CD4-positive, alpha-beta memory T cell (primary cell): ENCODE measurements around the gene EEF1AKMT3. TPM values are rescaled to one million over a fixed set of nuclear protein-coding genes. Genes with fewer than 3 reads are reported as not detected.

Experiments used
- CTCF ChIA-PET: fragments of 350-600 bp; sonication (Branson Sonifier 250); formaldehyde crosslinking; loops from one replicate; lab custom pipeline; 2021; ENCODE audit warnings: inconsistent platforms; ENCODE audit not compliant: partially characterized antibody; lab: Charles Lee
- POLR2A ChIA-PET: fragments of 350-600 bp; sonication (Branson Sonifier 250); formaldehyde crosslinking; loops from one replicate; lab custom pipeline; 2021; ENCODE audit not compliant: partially characterized antibody; lab: Charles Lee
- DNase-seq, 5 donors: peaks; one replicate each; pipeline versions ENCODE4 v3.0.0 to v3.0.0-alpha.2; 2020 to 2022; ENCODE audit warnings: mixed read lengths in 1 of 5
- H3K27ac ChIP-seq: one replicate; pipeline ENCODE4 v1.7.0; 2013; ENCODE audit warnings: low read depth, low read length
- H3K27me3 ChIP-seq: 2 replicates; pipeline ENCODE4 v1.7.0; 2013; ENCODE audit warnings: mild to moderate bottlenecking, low read length, moderate library complexity; ENCODE audit not compliant: insufficient read depth
- H3K36me3 ChIP-seq: 2 replicates; pipeline ENCODE4 v1.7.0; 2013; ENCODE audit warnings: mild to moderate bottlenecking, low read length, moderate library complexity; ENCODE audit not compliant: insufficient read depth
- H3K4me1 ChIP-seq: 2 replicates; pipeline ENCODE4 v1.7.0; 2013; ENCODE audit warnings: mild to moderate bottlenecking, low read length, moderate library complexity; ENCODE audit not compliant: insufficient read depth
- H3K4me3 ChIP-seq, 2 donors: one replicate each; pipeline ENCODE4 v1.7.0; 2013; ENCODE audit warnings: low read length in 2 of 2, mild to moderate bottlenecking in 1 of 2
- H3K9me3 ChIP-seq, 2 donors: one replicate each; pipeline ENCODE4 v1.7.0; 2013; ENCODE audit warnings: low read length in 2 of 2, control low read depth in 1 of 2; ENCODE audit not compliant: control insufficient read depth in 1 of 2
- H3K27ac Mint-ChIP-seq, 7 donors: one replicate each; pipeline ENCODE4 v1.8.0; 2020 to 2021; ENCODE audit warnings: mixed read lengths in 7 of 7, mild to moderate bottlenecking in 6 of 7, inconsistent platforms in 3 of 7, moderate library complexity in 3 of 7
- H3K27me3 Mint-ChIP-seq, 2 donors: one replicate each; pipeline ENCODE4 v1.8.0; 2020 to 2021; ENCODE audit warnings: mixed read lengths in 2 of 2
- H3K36me3 Mint-ChIP-seq, 2 donors: one replicate each; pipeline ENCODE4 v1.8.0; 2020 to 2021; ENCODE audit warnings: mixed read lengths in 2 of 2, inconsistent platforms in 1 of 2, mild to moderate bottlenecking in 1 of 2
- H3K4me1 Mint-ChIP-seq, 4 donors: one replicate each; pipeline ENCODE4 v1.8.0; 2020 to 2021; ENCODE audit warnings: mixed read lengths in 4 of 4, mild to moderate bottlenecking in 1 of 4
- H3K4me3 Mint-ChIP-seq, 8 donors: one replicate each; pipeline ENCODE4 v1.8.0; 2020 to 2021; ENCODE audit warnings: mixed read lengths in 8 of 8, mild to moderate bottlenecking in 7 of 8, moderate library complexity in 6 of 8, inconsistent platforms in 3 of 8
- H3K9me3 Mint-ChIP-seq, 8 donors: one replicate each; pipeline ENCODE4 v1.8.0; 2020 to 2021; ENCODE audit warnings: mixed read lengths in 8 of 8, mild to moderate bottlenecking in 5 of 8, inconsistent platforms in 3 of 8, moderate library complexity in 1 of 8
- intact Hi-C: fragments of 100-400 bp; cut with micrococcal nuclease; formaldehyde crosslinking; loops from one replicate; pipeline ENCODE4 v1.15.1; 2023
- microRNA-seq: library from miRNA; unstranded; fragments of <30 nt; microRNA quantifications from one replicate; pipeline ENCODE4 v1.2.0, GENCODE V29; 2021; ENCODE audit warnings: borderline replicate concordance, borderline number of aligned reads, borderline microRNAs expressed, mixed read lengths
- polyA plus RNA-seq, 2 donors: library from polyadenylated mRNA; unstranded; fragments of 300-500 nt; fragmentation: Illumina TruSeq; gene quantifications; one replicate each; pipeline ENCODE4 v1.2.3, GENCODE V29; 2021
- total RNA-seq, 2 experiments: library from RNA; stranded (reverse); gene quantifications; one replicate each; pipeline ENCODE4 v1.2.3, GENCODE V29; 2021

EEF1AKMT3 gene
- total and polyA plus RNA-seq, 4 experiments from 2014 or later = 3.1 to 12.4 (median 5.1) TPM

DNA sequence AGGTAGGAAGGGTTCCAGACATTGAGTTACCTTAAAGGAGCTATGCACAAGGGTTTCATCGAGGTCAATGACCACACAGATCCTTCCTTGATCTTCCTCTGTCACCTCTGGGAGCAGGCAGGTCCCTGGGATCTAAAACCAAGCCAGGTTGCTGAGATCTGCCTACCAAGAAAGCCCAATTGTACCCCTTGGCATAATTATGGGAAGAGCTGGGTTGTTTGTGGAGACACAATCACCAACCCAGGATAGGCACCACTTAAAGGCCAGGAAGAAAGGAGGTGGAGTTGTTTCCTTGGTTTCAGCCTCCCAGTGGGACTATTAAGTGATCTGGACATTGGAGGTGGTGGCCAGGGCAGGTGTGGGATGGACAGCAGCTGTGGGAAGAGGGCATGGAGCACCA, 54.6 kb downstream of the EEF1AKMT3 start:
- no peak for DNase-seq
- Histone ChIP-seq H3K36me3 (peaks cover 77% of the 10 kb centered on the region), H3K9me3 (no peaks in the 10 kb centered on the region), H3K27me3 (no peaks in the 10 kb centered on the region), H3K27ac (peak overlapping the region; percentile 21), H3K4me1 (peaks cover 32% of the 10 kb centered on the region), H3K4me3 (no peak overlapping the region)
- no peaks in the 10 kb centered on the region for H3K27me3 Mint-ChIP-seq
- peaks cover 52 to 70% of the 10 kb centered on the region in 2 donors for H3K36me3 Mint-ChIP-seq
- no peaks in the 10 kb centered on the region for H3K9me3 Mint-ChIP-seq
- POLR2A ChIA-PET = interaction anchor here (1.1 to 1.3 kb wide), 2 partner anchors 20 to 69 kb away, joined by 4 to 6 read pairs; partner anchors contain the start of gene CTDSP2
- intact Hi-C loops = no loop called here
- peak overlapping the region in 3 of 7 donors; percentile 1 to 53 (median 32) for H3K27ac Mint-ChIP-seq
- no peak overlapping the region for H3K4me3 Mint-ChIP-seq
- H3K4me1 Mint-ChIP-seq = peaks cover 17 to 39% (median 26%) of the 10 kb centered on the region in 4 donors
- CTCF ChIA-PET = interaction anchor here (0.6 to 4.6 kb wide), 4 partner anchors 15 to 78 kb away, joined by 3 to 45 read pairs (median 8); no protein-coding TSS in a partner anchor

DNA sequence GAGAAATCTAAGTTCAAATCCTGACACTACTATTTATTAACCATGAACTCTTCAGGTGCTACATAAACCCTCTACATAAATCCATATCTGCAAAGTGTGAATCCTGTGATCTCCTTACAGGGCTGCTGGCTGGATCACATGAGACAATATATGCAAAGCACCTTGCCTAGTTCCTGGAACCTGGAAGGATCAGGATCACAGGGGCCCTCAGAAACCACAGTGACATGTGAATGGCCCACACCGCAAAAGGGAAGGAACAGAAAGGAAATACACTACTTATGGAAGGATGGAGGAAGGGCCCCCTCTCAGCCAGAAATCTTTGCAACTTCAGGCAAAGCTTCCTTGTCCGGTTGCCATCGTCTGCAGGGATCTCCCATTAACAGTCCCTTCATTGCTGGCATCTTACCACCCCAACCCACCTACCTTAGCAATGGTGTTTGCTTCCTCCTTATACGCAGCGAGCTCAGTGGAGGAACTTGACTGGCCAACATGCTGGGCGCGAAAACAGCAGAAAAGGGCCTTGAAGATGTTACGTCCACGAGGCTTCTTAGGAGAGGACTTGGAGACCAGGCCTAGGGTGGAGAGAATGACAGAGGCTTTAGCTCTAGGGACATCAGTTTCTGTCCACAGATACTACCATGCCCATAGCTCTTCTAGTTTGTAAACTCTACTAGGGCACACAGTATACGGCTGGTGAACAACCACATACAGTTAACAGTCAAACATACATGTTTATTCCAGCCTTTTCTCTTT, 56.8 kb downstream of the EEF1AKMT3 start:
- CTCF ChIA-PET = interaction anchor here (0.9 to 4.6 kb wide), 8 partner anchors 13 to 80 kb away, joined by 3 to 45 read pairs (median 4); no protein-coding TSS in a partner anchor
- H3K4me1 Mint-ChIP-seq = peaks cover 32 to 60% (median 44%) of the 10 kb centered on the region in 4 donors
- H3K9me3 Mint-ChIP-seq = no peaks in the 10 kb centered on the region
- peaks cover 38 to 48% of the 10 kb centered on the region in 2 donors for H3K36me3 Mint-ChIP-seq
- H3K9me3 ChIP-seq = no peaks in the 10 kb centered on the region
- H3K27ac Mint-ChIP-seq = peak overlapping the region in 6 of 7 donors; percentile 17 to 82 (median 71)
- no peaks in the 10 kb centered on the region for H3K27me3 ChIP-seq
- H3K4me1 ChIP-seq = peaks cover 54% of the 10 kb centered on the region
- no peak overlapping the region for H3K4me3 ChIP-seq
- H3K27me3 Mint-ChIP-seq = no peaks in the 10 kb centered on the region
- peak overlapping the region in 1 of 8 donors; percentile 57 for H3K4me3 Mint-ChIP-seq
- DNase-seq = no peak
- H3K36me3 ChIP-seq = peaks cover 55% of the 10 kb centered on the region
- intact Hi-C loops = no loop called here
- POLR2A ChIA-PET = interaction anchor here (0.8 to 2.5 kb wide), 7 partner anchors 10 to 76 kb away, joined by 3 to 8 read pairs (median 4); partner anchors contain the start of gene CTDSP2
- H3K27ac ChIP-seq = no peak overlapping the region

DNA sequence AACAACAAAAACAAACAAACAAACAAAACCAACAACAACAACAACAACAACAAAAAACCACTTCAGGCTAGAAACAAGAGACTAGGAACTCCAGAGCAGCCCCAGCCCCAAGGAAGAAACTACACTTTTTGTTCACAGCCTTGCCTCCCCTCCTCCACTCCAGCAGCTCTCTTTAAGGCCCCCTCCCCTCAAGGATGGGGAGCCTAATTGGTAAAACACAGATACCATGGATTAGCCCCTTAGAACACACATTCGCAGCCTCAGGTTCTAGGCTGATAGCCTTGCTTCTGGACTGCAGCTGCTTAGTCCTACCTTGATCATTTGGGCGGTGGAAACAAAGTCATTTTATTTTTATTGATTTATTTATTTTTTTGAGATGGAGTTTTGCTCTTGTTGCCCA, 58.0 kb downstream of the EEF1AKMT3 start:
- no peaks in the 10 kb centered on the region for H3K27me3 ChIP-seq
- DNase-seq = no peak
- no peak overlapping the region for H3K4me3 ChIP-seq
- H3K27me3 Mint-ChIP-seq = no peaks in the 10 kb centered on the region
- H3K4me1 ChIP-seq = peaks cover 66% of the 10 kb centered on the region
- H3K4me3 Mint-ChIP-seq = peak overlapping the region in 4 of 8 donors; percentile 58 to 69 (median 60)
- no peaks in the 10 kb centered on the region for H3K9me3 ChIP-seq
- peaks cover 38 to 67% (median 53%) of the 10 kb centered on the region in 4 donors for H3K4me1 Mint-ChIP-seq
- intact Hi-C loops = loop anchor here (2.0 kb wide), 1 partner anchor 16 kb away; the partner anchor contains the start of gene CTDSP2
- H3K27ac ChIP-seq = no peak overlapping the region
- H3K27ac Mint-ChIP-seq = peak overlapping the region; percentile 42 to 87 (median 72)
- ChIA-PET POLR2A (interaction anchor here (1.2 to 2.5 kb wide), 3 partner anchors 8 to 69 kb away, joined by 6 to 8 read pairs (median 7); no protein-coding TSS in a partner anchor), CTCF (interaction anchor here (0.7 to 4.6 kb wide), 6 partner anchors 14 to 79 kb away, joined by 3 to 45 read pairs (median 4); no protein-coding TSS in a partner anchor)
- no peaks in the 10 kb centered on the region for H3K9me3 Mint-ChIP-seq
- H3K36me3 Mint-ChIP-seq = peaks cover 28 to 36% of the 10 kb centered on the region in 2 donors
- H3K36me3 ChIP-seq = peaks cover 43% of the 10 kb centered on the region

Small RNA genes lying within 50 kb of the gene (microRNA-seq; reads per million reads assigned to microRNA genes)
- gene MIR26A2 (233 reads per million, percentile 75 among the genes with 10 or more reads in this experiment), gene MIR6759 (not detected)

Other genes with a start within 250 kb of the EEF1AKMT3 start
- 100 to 1,000 TPM in 1 of 2 experiments, 10 to 100 TPM in 1; 97.4 to 103 TPM for gene MBD6, start 249.8 kb upstream of the EEF1AKMT3 start, total RNA-seq
- gene MBD6, start 249.8 kb upstream of the EEF1AKMT3 start, polyA plus RNA-seq = 1 to 10 TPM in 1 of 2 donors, under 1 TPM in 1; 0.16 to 2.6 TPM
- gene DCTN2, start 225.4 kb upstream of the EEF1AKMT3 start, total RNA-seq = 10 to 100 TPM; 69.4 to 70.7 TPM
- 10 to 100 TPM; 67.4 to 86.2 TPM for gene DCTN2, start 225.4 kb upstream of the EEF1AKMT3 start, polyA plus RNA-seq
- under 1 TPM; 0.96 to 1.00 TPM for gene KIF5A, start 222.6 kb upstream of the EEF1AKMT3 start, total RNA-seq
- gene KIF5A, start 222.6 kb upstream of the EEF1AKMT3 start, polyA plus RNA-seq = not detected
- gene PIP4K2C, start 181.4 kb upstream of the EEF1AKMT3 start, total RNA-seq = 10 to 100 TPM; 32.4 to 36.0 TPM
- 10 to 100 TPM; 30.4 to 45.0 TPM for gene PIP4K2C, start 181.4 kb upstream of the EEF1AKMT3 start, polyA plus RNA-seq
- 10 to 100 TPM; 33.8 to 37.1 TPM for gene DTX3, start 167.8 kb upstream of the EEF1AKMT3 start, total RNA-seq
- 1 to 10 TPM; 4.2 to 6.2 TPM for gene DTX3, start 167.8 kb upstream of the EEF1AKMT3 start, polyA plus RNA-seq
- gene ARHGEF25, start 161.2 kb upstream of the EEF1AKMT3 start, total RNA-seq = under 1 TPM; 0.47 to 0.67 TPM
- gene ARHGEF25, start 161.2 kb upstream of the EEF1AKMT3 start, polyA plus RNA-seq = not detected
- not detected for gene B4GALNT1, start 139.4 kb upstream of the EEF1AKMT3 start, total RNA-seq
- not detected for gene B4GALNT1, start 139.4 kb upstream of the EEF1AKMT3 start, polyA plus RNA-seq
- 100 to 1,000 TPM; 189 to 195 TPM for gene OS9, start 78.5 kb upstream of the EEF1AKMT3 start, total RNA-seq
- 10 to 100 TPM; 56.6 to 73.0 TPM for gene OS9, start 78.5 kb upstream of the EEF1AKMT3 start, polyA plus RNA-seq
- 10 to 100 TPM; 63.2 to 66.7 TPM for gene AGAP2, start 33.9 kb upstream of the EEF1AKMT3 start, total RNA-seq
- gene AGAP2, start 33.9 kb upstream of the EEF1AKMT3 start, polyA plus RNA-seq = 1 to 10 TPM; 3.2 to 8.6 TPM
- 10 to 100 TPM; 27.5 to 30.6 TPM for gene TSPAN31, start 27.6 kb upstream of the EEF1AKMT3 start, total RNA-seq
- gene TSPAN31, start 27.6 kb upstream of the EEF1AKMT3 start, polyA plus RNA-seq = 10 to 100 TPM; 37.5 to 76.2 TPM
- gene CDK4, start 20.3 kb upstream of the EEF1AKMT3 start, total RNA-seq = 10 to 100 TPM; 44.4 to 48.3 TPM
- 10 to 100 TPM; 85.0 to 99.7 TPM for gene CDK4, start 20.3 kb upstream of the EEF1AKMT3 start, polyA plus RNA-seq
- 10 to 100 TPM; 58.0 to 62.8 TPM for gene MARCHF9, start 17.5 kb upstream of the EEF1AKMT3 start, total RNA-seq
- gene MARCHF9, start 17.5 kb upstream of the EEF1AKMT3 start, polyA plus RNA-seq = 1 to 10 TPM; 3.7 to 8.9 TPM
- gene CYP27B1, start 5.5 kb upstream of the EEF1AKMT3 start, total RNA-seq = 1 to 10 TPM in 1 of 2 experiments, under 1 TPM in 1; 0.64 to 1.4 TPM
- gene CYP27B1, start 5.5 kb upstream of the EEF1AKMT3 start, polyA plus RNA-seq = under 1 TPM; 0.55 to 0.93 TPM
- gene METTL1, start 509 bp upstream of the EEF1AKMT3 start, total RNA-seq = 10 to 100 TPM in 1 of 2 experiments, 1 to 10 TPM in 1; 9.9 to 10.9 TPM
- 10 to 100 TPM; 16.3 to 19.1 TPM for gene METTL1, start 509 bp upstream of the EEF1AKMT3 start, polyA plus RNA-seq
- 10 to 100 TPM; 18.9 to 22.2 TPM for gene TSFM, start 10.2 kb downstream of the EEF1AKMT3 start, total RNA-seq
- gene TSFM, start 10.2 kb downstream of the EEF1AKMT3 start, polyA plus RNA-seq = 10 to 100 TPM; 23.2 to 32.5 TPM
- gene AVIL, start 46.1 kb downstream of the EEF1AKMT3 start, total RNA-seq = 10 to 100 TPM; 14.6 to 15.9 TPM
- under 1 TPM in 1 of 2 donors, not detected in 1; 0.68 TPM for gene AVIL, start 46.1 kb downstream of the EEF1AKMT3 start, polyA plus RNA-seq
- gene CTDSP2, start 74.1 kb downstream of the EEF1AKMT3 start, total RNA-seq = 100 to 1,000 TPM; 274 to 285 TPM
- gene CTDSP2, start 74.1 kb downstream of the EEF1AKMT3 start, polyA plus RNA-seq = 10 to 100 TPM; 57.7 to 74.8 TPM
- gene ATP23, start 169.0 kb downstream of the EEF1AKMT3 start, total RNA-seq = 1 to 10 TPM; 6.1 to 6.7 TPM
- gene ATP23, start 169.0 kb downstream of the EEF1AKMT3 start, polyA plus RNA-seq = 10 to 100 TPM; 16.6 to 22.9 TPM